WI38 (cell line): ENCODE data around the gene NTNG1.

Source experiments
- H3K4me3 ChIP-seq: 2 replicates; pipeline ENCODE4 v1.5.1; 2011; ENCODE audit warnings: low read depth, mild to moderate bottlenecking, control low read depth, low read length
- CTCF ChIP-seq: IDR thresholded peaks from 2 replicates; pipeline ENCODE4 v1.5.1; 2012; ENCODE audit warnings: low read depth, mild to moderate bottlenecking, control low read depth, low read length

Gene NTNG1

GRCh38 chr1:107105914-107106313 lies 34.9 kb upstream of the NTNG1 start:
- TF ChIP-seq CTCF: no peak
- no peak overlapping the region for H3K4me3 ChIP-seq

GRCh38 chr1:107110326-107110725 lies 30.5 kb upstream of the NTNG1 start:
- H3K4me3 ChIP-seq: no peak overlapping the region
- TF ChIP-seq CTCF: no peak

GRCh38 chr1:107116306-107116790 lies 24.5 kb upstream of the NTNG1 start:
- no peak overlapping the region for H3K4me3 ChIP-seq
- no peak for TF ChIP-seq CTCF

- H3K4me3 ChIP-seq: no peak overlapping the region
- no peak for TF ChIP-seq CTCF
Observed at GRCh38 chr1:107122225-107122624, 18.6 kb upstream of the NTNG1 start.

- H3K4me3 ChIP-seq: no peak overlapping the region
- no peak for TF ChIP-seq CTCF
Observed at GRCh38 chr1:107123741-107124140, 17.1 kb upstream of the NTNG1 start.

- no peak overlapping the region for H3K4me3 ChIP-seq
- no peak for TF ChIP-seq CTCF
Observed at GRCh38 chr1:107124694-107125093, 16.1 kb upstream of the NTNG1 start.

GRCh38 chr1:107132195-107132594 lies 8.6 kb upstream of the NTNG1 start:
- TF ChIP-seq CTCF: no peak
- H3K4me3 ChIP-seq: no peak overlapping the region
